Testis (tissue), 3 donors: ENCODE results near the gene C16orf46. TPM values are rescaled to one million over a fixed set of nuclear protein-coding genes. Genes with fewer than 3 reads are reported as not detected.
"Not testable (repeated sequence)": the region's sequence is repeated elsewhere in the genome, so short reads cannot be mapped to it uniquely, and the experiment has no call there.

Experiments used
- DNase-seq: peaks from one replicate; pipeline ENCODE4 v3.0.0-alpha.2; 2019
- H3K27ac ChIP-seq, 2 donors: fragments of 200-600 bp; sonication (generic); one replicate each; pipeline ENCODE4 v1.5.1; 2019
- H3K27me3 ChIP-seq: fragments of 200-600 bp; sonication (generic); one replicate; pipeline ENCODE4 v1.5.1; 2019
- H3K36me3 ChIP-seq: fragments of 200-600 bp; sonication (generic); one replicate; pipeline ENCODE4 v1.5.1; 2017; ENCODE audit warnings: low read depth; ENCODE audit errors: missing control alignments
- H3K4me1 ChIP-seq: fragments of 200-600 bp; sonication (generic); one replicate; pipeline ENCODE4 v1.5.1; 2019
- H3K4me3 ChIP-seq, 2 donors: fragments of 200-600 bp; sonication (generic); one replicate each; pipeline ENCODE4 v1.5.1; 2017 to 2019
- H3K9me3 ChIP-seq: fragments of 200-600 bp; sonication (generic); one replicate; pipeline ENCODE4 v1.5.1; 2017
- POLR2A ChIP-seq: fragments of 450-650 bp; IDR thresholded peaks from one replicate; pipeline ENCODE4 v1.6.1; 2017; ENCODE audit warnings: antibody characterized with exemption, mild to moderate bottlenecking, moderate library complexity
- WGBS, 2 donors: methylation state at CpG; one replicate each; pipeline ENCODE4 v1.1.5; 2018; 5-methylcytosine and 5-hydroxymethylcytosine counted together
- intact Hi-C: fragments of 100-400 bp; cut with DNase I; formaldehyde crosslinking; loops from one replicate; pipeline ENCODE4 v1.15.1; 2023; ENCODE audit warnings: low total_unique reads
- polyA plus RNA-seq: library from polyadenylated mRNA; stranded (reverse); fragments of 350-450 nt; fragmentation: Illumina TruSeq; extraction: RNeasy Lipid Tissue Mini Kit (QIAGEN cat#74804); gene quantifications from one replicate; pipeline ENCODE4 v1.2.3, GENCODE V29; 2014; ENCODE audit warnings: low read depth, low replicate concordance; ENCODE audit not compliant: insufficient read depth
- total RNA-seq, 2 donors: library from RNA; depleted of rRNA; stranded (reverse); fragments of >200 nt; gene quantifications; one replicate each; pipeline ENCODE4 v1.2.3, GENCODE V29; 2016
- TF ChIP-seq, protein P1 (sequence below), 3 experiments: fragments of 450-650 bp in 2 of 3; fragments of 200-600 bp in 1 of 3; sonication (generic) in 1 of 3; IDR thresholded peaks; one replicate each; pipeline ENCODE4 v1.5.1; 2016 to 2019; ENCODE audit warnings: antibody characterized with exemption in 3 of 3, mild to moderate bottlenecking in 2 of 3, moderate library complexity in 1 of 3

The C16orf46 gene
- total and polyA plus RNA-seq, 3 donors from 2014 or later = 7.7 to 15.2 (median 10.2) TPM

DNA sequence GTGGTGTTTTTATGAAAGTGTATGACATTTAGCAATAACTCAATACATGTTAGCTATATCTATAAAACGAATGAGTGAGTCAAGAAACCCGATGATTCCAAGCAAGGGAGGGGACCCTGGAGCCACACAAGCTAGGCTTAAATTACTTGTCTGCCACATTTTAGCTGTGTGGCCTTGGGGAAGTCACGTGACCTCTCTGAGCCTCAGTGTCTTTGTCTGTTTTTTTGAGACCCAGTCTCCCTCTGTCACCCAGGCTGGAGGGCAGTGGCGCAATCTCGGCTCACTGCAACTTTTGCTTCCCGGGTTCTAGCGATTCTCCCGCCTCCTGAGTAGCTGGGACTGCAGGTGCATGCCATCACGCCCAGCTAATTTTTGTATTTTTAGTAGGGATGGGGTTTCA lies 39.2 kb upstream of the C16orf46 start:
- no peaks in the 10 kb centered on the region for H3K27me3 ChIP-seq
- intact Hi-C loops = no loop called here
- H3K4me1 ChIP-seq = no peaks in the 10 kb centered on the region
- H3K9me3 ChIP-seq = no peaks in the 10 kb centered on the region
- H3K36me3 ChIP-seq = no peaks in the 10 kb centered on the region
- TF ChIP-seq, protein P1, sequence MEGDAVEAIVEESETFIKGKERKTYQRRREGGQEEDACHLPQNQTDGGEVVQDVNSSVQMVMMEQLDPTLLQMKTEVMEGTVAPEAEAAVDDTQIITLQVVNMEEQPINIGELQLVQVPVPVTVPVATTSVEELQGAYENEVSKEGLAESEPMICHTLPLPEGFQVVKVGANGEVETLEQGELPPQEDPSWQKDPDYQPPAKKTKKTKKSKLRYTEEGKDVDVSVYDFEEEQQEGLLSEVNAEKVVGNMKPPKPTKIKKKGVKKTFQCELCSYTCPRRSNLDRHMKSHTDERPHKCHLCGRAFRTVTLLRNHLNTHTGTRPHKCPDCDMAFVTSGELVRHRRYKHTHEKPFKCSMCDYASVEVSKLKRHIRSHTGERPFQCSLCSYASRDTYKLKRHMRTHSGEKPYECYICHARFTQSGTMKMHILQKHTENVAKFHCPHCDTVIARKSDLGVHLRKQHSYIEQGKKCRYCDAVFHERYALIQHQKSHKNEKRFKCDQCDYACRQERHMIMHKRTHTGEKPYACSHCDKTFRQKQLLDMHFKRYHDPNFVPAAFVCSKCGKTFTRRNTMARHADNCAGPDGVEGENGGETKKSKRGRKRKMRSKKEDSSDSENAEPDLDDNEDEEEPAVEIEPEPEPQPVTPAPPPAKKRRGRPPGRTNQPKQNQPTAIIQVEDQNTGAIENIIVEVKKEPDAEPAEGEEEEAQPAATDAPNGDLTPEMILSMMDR (IDR thresholded peaks at IDR 0.05) = no peak
- H3K4me3 ChIP-seq = no peak overlapping the region
- no peak for DNase-seq
- 78 to 92% methylated on average over 6 to 9 of the region's 9 CpGs for WGBS, 2 donors
- no peak overlapping the region for H3K27ac ChIP-seq

DNA sequence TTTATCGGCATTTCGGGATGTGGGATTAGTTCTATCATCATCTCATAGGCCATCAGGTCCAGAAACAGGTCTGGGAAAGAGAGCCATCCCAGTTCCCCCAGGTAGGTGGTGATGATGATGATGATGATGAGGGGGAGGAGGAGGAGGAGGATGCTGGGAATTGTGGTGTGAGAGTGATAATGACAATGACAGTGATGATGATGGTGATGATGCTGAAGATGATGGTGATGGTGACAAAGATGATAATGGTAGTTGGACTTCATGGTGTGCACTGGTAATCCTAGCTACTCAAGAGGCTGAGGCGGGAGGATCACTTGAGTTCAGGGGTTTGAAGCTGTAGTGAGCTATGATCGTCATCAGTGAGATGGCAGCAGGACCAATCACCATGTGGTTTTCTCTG lies 35.4 kb upstream of the C16orf46 start:
- H3K4me3 ChIP-seq = no peak overlapping the region
- no peaks in the 10 kb centered on the region for H3K9me3 ChIP-seq
- no peaks in the 10 kb centered on the region for H3K27me3 ChIP-seq
- no peaks in the 10 kb centered on the region for H3K36me3 ChIP-seq
- intact Hi-C loops = no loop called here
- WGBS, 2 donors = 94 to 96% methylated on average over 4 of the region's 4 CpGs
- TF ChIP-seq, protein P1 (IDR thresholded peaks at IDR 0.05) = no peak
- TF ChIP-seq POLR2A = no peak
- DNase-seq = no peak
- no peak overlapping the region for H3K27ac ChIP-seq
- no peaks in the 10 kb centered on the region for H3K4me1 ChIP-seq

DNA sequence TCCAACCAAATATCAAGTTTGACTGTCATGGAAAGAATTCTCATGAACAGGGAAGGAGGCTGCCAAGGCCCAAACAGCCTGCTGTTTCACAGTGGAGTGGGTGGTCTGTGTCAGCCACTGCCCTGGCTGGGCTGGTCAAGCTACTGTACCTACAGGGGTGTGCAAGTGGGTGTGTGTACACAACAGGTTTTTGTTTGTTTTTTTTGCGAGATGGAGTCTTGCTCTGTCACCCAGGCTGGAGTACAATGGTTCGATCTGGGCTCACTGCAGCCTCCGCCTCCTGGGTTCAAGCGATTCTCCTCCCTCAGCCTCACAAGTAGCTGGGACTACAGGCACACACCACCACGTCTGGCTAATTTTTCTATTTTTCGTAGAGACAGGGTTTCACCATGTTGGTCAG lies 32.2 kb upstream of the C16orf46 start:
- H3K9me3 ChIP-seq, H3K27me3 ChIP-seq, DNase-seq, H3K4me1 ChIP-seq, intact Hi-C loops, H3K36me3 ChIP-seq, H3K4me3 ChIP-seq, H3K27ac ChIP-seq: not testable (repeated sequence)
- 89 to 98% methylated on average over 6 of the region's 6 CpGs for WGBS, 2 donors

DNA sequence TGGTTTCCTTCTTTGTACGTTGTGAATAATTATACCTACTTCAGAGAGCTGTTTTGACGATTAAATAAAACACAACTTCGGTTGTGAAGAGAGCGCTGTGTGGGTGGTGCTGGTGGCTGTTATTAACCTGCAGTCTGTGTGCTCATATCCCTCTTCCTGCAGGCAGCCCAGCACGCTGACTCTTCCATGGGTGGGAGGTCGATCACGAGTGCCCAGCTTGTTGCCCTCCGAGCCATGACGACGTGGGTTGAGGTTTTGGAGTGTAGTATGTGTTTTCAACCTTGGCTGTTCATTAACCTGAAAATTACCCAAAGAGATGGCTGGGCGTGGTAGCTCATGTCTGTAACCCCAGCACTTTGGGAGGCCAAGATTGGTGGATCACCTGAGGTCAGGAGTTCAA lies 30.5 kb upstream of the C16orf46 start:
- no peak overlapping the region for H3K27ac ChIP-seq
- 83 to 88% methylated on average over 11 of the region's 11 CpGs for WGBS, 2 donors
- no peak overlapping the region for H3K4me3 ChIP-seq
- no peaks in the 10 kb centered on the region for H3K9me3 ChIP-seq
- TF ChIP-seq, protein P1 (IDR thresholded peaks at IDR 0.05) = no peak
- no peak for TF ChIP-seq POLR2A
- no peaks in the 10 kb centered on the region for H3K36me3 ChIP-seq
- no peak for DNase-seq
- no peaks in the 10 kb centered on the region for H3K27me3 ChIP-seq
- H3K4me1 ChIP-seq = no peaks in the 10 kb centered on the region
- intact Hi-C loops = no loop called here

DNA sequence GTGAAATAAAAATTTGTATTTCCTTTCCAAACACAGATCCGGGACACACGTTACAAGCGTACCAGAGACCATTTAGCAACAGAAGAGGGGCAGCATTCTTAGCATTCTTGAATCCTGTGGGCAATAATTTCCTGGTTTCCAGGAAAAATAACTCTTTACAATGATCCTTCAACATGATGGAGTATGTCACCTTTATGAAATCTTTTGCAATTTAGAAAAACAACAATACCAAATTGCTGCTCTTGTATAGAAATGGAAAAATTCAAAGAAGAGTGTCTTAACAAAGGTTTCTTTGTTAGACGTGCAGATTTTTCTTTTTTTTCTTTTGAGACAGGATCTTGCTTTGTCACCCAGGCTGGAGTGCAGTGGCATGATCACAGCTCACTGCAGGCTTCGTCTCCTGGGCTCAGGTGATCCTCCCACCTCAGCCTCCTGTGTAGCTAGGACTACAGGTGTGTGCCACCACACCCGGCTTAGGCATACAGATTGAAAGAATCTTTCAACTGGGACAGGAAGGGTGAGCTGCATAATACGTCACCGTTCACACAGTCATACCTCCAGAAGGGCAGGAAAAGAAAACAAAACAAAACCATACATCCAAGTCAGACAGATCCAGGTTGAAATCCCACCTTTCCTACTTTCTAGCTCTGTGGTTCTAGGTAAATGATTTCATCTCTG lies 29.9 kb upstream of the C16orf46 start:
- Histone ChIP-seq H3K27ac (no peak overlapping the region), H3K36me3 (no peaks in the 10 kb centered on the region), H3K4me1 (no peaks in the 10 kb centered on the region), H3K9me3 (no peaks in the 10 kb centered on the region), H3K4me3 (no peak overlapping the region), H3K27me3 (no peaks in the 10 kb centered on the region)
- WGBS, 2 donors = 72 to 83% methylated on average over 8 of the region's 8 CpGs
- no peak for DNase-seq
- intact Hi-C loops = no loop called here
- TF ChIP-seq POLR2A = no peak
- TF ChIP-seq, protein P1 (IDR thresholded peaks at IDR 0.05) = no peak
